ENCODE results near the gene AKAP12.
"Not testable (repeated sequence)": the region's sequence is repeated elsewhere in the genome, so short reads cannot be mapped to it uniquely, and the experiment has no call there.

GRCh38 chr6:151315661-151316060 lies 75.9 kb downstream of the AKAP12 start:
- not testable (repeated sequence) for TF ChIP-seq EZH2 (IDR thresholded peaks at IDR 0.05; ENCODE audit: borderline replicate concordance, insufficient read depth, low read length, poor library complexity, severe bottlenecking); EP300 (conservative IDR thresholded peaks at IDR 0.05; ENCODE audit: poor library complexity, severe bottlenecking)
- TF ChIP-seq, protein P1, sequence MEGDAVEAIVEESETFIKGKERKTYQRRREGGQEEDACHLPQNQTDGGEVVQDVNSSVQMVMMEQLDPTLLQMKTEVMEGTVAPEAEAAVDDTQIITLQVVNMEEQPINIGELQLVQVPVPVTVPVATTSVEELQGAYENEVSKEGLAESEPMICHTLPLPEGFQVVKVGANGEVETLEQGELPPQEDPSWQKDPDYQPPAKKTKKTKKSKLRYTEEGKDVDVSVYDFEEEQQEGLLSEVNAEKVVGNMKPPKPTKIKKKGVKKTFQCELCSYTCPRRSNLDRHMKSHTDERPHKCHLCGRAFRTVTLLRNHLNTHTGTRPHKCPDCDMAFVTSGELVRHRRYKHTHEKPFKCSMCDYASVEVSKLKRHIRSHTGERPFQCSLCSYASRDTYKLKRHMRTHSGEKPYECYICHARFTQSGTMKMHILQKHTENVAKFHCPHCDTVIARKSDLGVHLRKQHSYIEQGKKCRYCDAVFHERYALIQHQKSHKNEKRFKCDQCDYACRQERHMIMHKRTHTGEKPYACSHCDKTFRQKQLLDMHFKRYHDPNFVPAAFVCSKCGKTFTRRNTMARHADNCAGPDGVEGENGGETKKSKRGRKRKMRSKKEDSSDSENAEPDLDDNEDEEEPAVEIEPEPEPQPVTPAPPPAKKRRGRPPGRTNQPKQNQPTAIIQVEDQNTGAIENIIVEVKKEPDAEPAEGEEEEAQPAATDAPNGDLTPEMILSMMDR (IDR thresholded peaks at IDR 0.05; ENCODE audit: poor library complexity, severe bottlenecking): not testable (repeated sequence)
- TF ChIP-seq, protein P2, sequence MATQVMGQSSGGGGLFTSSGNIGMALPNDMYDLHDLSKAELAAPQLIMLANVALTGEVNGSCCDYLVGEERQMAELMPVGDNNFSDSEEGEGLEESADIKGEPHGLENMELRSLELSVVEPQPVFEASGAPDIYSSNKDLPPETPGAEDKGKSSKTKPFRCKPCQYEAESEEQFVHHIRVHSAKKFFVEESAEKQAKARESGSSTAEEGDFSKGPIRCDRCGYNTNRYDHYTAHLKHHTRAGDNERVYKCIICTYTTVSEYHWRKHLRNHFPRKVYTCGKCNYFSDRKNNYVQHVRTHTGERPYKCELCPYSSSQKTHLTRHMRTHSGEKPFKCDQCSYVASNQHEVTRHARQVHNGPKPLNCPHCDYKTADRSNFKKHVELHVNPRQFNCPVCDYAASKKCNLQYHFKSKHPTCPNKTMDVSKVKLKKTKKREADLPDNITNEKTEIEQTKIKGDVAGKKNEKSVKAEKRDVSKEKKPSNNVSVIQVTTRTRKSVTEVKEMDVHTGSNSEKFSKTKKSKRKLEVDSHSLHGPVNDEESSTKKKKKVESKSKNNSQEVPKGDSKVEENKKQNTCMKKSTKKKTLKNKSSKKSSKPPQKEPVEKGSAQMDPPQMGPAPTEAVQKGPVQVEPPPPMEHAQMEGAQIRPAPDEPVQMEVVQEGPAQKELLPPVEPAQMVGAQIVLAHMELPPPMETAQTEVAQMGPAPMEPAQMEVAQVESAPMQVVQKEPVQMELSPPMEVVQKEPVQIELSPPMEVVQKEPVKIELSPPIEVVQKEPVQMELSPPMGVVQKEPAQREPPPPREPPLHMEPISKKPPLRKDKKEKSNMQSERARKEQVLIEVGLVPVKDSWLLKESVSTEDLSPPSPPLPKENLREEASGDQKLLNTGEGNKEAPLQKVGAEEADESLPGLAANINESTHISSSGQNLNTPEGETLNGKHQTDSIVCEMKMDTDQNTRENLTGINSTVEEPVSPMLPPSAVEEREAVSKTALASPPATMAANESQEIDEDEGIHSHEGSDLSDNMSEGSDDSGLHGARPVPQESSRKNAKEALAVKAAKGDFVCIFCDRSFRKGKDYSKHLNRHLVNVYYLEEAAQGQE (IDR thresholded peaks at IDR 0.05; ENCODE audit: borderline replicate concordance): not testable (repeated sequence)

Data from neural cell (in vitro differentiated cells).